Neuronal stem cell (in vitro differentiated cells): Measurements from ENCODE around the gene S100A9.
A peak's percentile ranks its signal among the peaks of the same experiment; 100 is the strongest.

Source experiments
- DNase-seq: peaks from one replicate; pipeline ENCODE4 v3.0.0-alpha.2; 2013; ENCODE audit warnings: low spot score
- H2AFZ ChIP-seq: one replicate; pipeline ENCODE4 v1.6.1; 2013; ENCODE audit warnings: mild to moderate bottlenecking, low read length, inconsistent platforms
- H2AK5ac ChIP-seq: 2 replicates; pipeline ENCODE4 v1.6.1; 2013; ENCODE audit warnings: low read depth, mild to moderate bottlenecking, inconsistent platforms, low read length, moderate library complexity, mixed read lengths
- H2BK120ac ChIP-seq: 2 replicates; pipeline ENCODE4 v1.6.1; 2013; ENCODE audit warnings: low read depth, mild to moderate bottlenecking, inconsistent platforms, low read length, moderate library complexity, mixed read lengths
- H2BK12ac ChIP-seq: one replicate; pipeline ENCODE4 v1.6.1; 2013; ENCODE audit warnings: low read length, inconsistent platforms
- H2BK15ac ChIP-seq: 2 replicates; pipeline ENCODE4 v1.6.1; 2013; ENCODE audit warnings: mild to moderate bottlenecking, low read length, inconsistent platforms, mixed read lengths
- H2BK5ac ChIP-seq: one replicate; pipeline ENCODE4 v1.6.1; 2013; ENCODE audit warnings: inconsistent platforms, mild to moderate bottlenecking, low read length, moderate library complexity
- H3K14ac ChIP-seq: one replicate; pipeline ENCODE4 v1.6.1; 2013; ENCODE audit warnings: low read length, inconsistent platforms
- H3K18ac ChIP-seq: 2 replicates; pipeline ENCODE4 v1.6.1; 2013; ENCODE audit warnings: low read length, inconsistent platforms
- H3K23ac ChIP-seq: 2 replicates; pipeline ENCODE4 v1.6.1; 2013; ENCODE audit warnings: low read depth, mild to moderate bottlenecking, mixed read lengths, low read length, inconsistent platforms; ENCODE audit not compliant: poor library complexity
- H3K27ac ChIP-seq: replicated peaks from 3 replicates; pipeline ENCODE4 v1.5.1; 2013; ENCODE audit warnings: low read length, inconsistent platforms
- H3K27me3 ChIP-seq, 3 experiments: 2 replicates each; pipeline ENCODE4 v1.6.1; 2013; ENCODE audit warnings: low read length in 3 of 3, mild to moderate bottlenecking in 2 of 3, inconsistent platforms in 1 of 3, low read depth in 1 of 3, mixed read lengths in 1 of 3, moderate library complexity in 1 of 3; ENCODE audit not compliant: control insufficient read depth in 3 of 3, insufficient read depth in 3 of 3
- H3K36me3 ChIP-seq, 2 donors: replicated peaks in 1 of 2; 2 replicates each; pipeline ENCODE4 v1.6.1; 2013; ENCODE audit warnings: low read length in 2 of 2; ENCODE audit not compliant: control insufficient read depth in 2 of 2, insufficient read depth in 2 of 2
- H3K4ac ChIP-seq: 2 replicates; pipeline ENCODE4 v1.6.1; 2013; ENCODE audit warnings: inconsistent platforms, mild to moderate bottlenecking, low read length, moderate library complexity
- H3K4me1 ChIP-seq, 2 donors: 1 replicate in 1 of 2; 2 replicates in 1 of 2; pipeline ENCODE4 v1.6.1; 2013; ENCODE audit warnings: low read length in 2 of 2, low read depth in 1 of 2; ENCODE audit not compliant: control insufficient read depth in 2 of 2, insufficient read depth in 1 of 2
- H3K4me2 ChIP-seq: one replicate; pipeline ENCODE4 v1.6.1; 2013; ENCODE audit warnings: mild to moderate bottlenecking, low read length, inconsistent platforms; ENCODE audit not compliant: insufficient read depth, poor library complexity, severe bottlenecking
- H3K4me3 ChIP-seq, 2 donors: 2 replicates each; pipeline ENCODE4 v1.5.1; 2013; ENCODE audit warnings: low read length in 2 of 2, mild to moderate bottlenecking in 2 of 2, inconsistent platforms in 1 of 2, moderate library complexity in 1 of 2
- H3K79me1 ChIP-seq: one replicate; pipeline ENCODE4 v1.6.1; 2013; ENCODE audit warnings: low read depth, mild to moderate bottlenecking, inconsistent platforms, low read length, moderate library complexity
- H3K9ac ChIP-seq: one replicate; pipeline ENCODE4 v1.6.1; 2013; ENCODE audit warnings: mild to moderate bottlenecking, low read depth, low read length, inconsistent platforms; ENCODE audit not compliant: poor library complexity
- H3K9me3 ChIP-seq, 2 donors: replicated peaks in 1 of 2; 2 replicates each; pipeline versions ENCODE3 to v1.6.1; 2013; ENCODE audit warnings: low read length in 2 of 2, mild to moderate bottlenecking in 2 of 2, inconsistent platforms in 1 of 2, low read depth in 1 of 2, mixed read lengths in 1 of 2, moderate library complexity in 1 of 2; ENCODE audit not compliant: control insufficient read depth in 2 of 2, insufficient read depth in 1 of 2
- H4K8ac ChIP-seq: one replicate; pipeline ENCODE4 v1.6.1; 2013; ENCODE audit warnings: low read depth, mild to moderate bottlenecking, inconsistent platforms, low read length, moderate library complexity
- H4K91ac ChIP-seq: one replicate; pipeline ENCODE4 v1.6.1; 2013; ENCODE audit warnings: low read length, low read depth, mild to moderate bottlenecking, inconsistent platforms; ENCODE audit not compliant: poor library complexity
- WGBS, 2 donors: extraction: QIAGEN DNeasy Blood & Tissue Kit; methylation state at CpG; one replicate each; pipeline ENCODE4 v1.1.7; 2013; ENCODE audit warnings: missing lambda C conversion rate in 2 of 2, mixed read lengths in 1 of 2; ENCODE audit not compliant: insufficient read length in 2 of 2, insufficient replicate concordance in 1 of 2; ENCODE audit errors: extremely low coverage in 2 of 2; 5-methylcytosine and 5-hydroxymethylcytosine counted together

The S100A9 gene

GRCh38 chr1:153396461-153396860, 38.8 kb downstream of the S100A9 start:
- no peak overlapping the region for H3K4ac ChIP-seq
- no peak overlapping the region for H2BK5ac ChIP-seq
- no peak overlapping the region for H2BK120ac ChIP-seq
- H2AFZ ChIP-seq: no peak overlapping the region
- no CpG with 5 or more reads among the region's 6 CpGs for WGBS, 2 donors
- H3K27ac ChIP-seq: no peak overlapping the region
- no peak overlapping the region for H2BK15ac ChIP-seq
- H3K23ac ChIP-seq: no peak overlapping the region
- H2BK12ac ChIP-seq: no peak overlapping the region
- no peaks in the 10 kb centered on the region for H3K9me3 ChIP-seq
- no peaks in the 10 kb centered on the region for H3K4me1 ChIP-seq
- H3K14ac ChIP-seq: no peak overlapping the region
- H3K4me3 ChIP-seq: no peak overlapping the region
- no peaks in the 10 kb centered on the region for H3K79me1 ChIP-seq
- no peak overlapping the region for H3K4me2 ChIP-seq
- H3K36me3 ChIP-seq: no peaks in the 10 kb centered on the region
- H2AK5ac ChIP-seq: no peak overlapping the region
- H4K8ac ChIP-seq: no peak overlapping the region
- H3K9ac ChIP-seq: no peak overlapping the region
- no peak overlapping the region for H3K18ac ChIP-seq
- H4K91ac ChIP-seq: no peak overlapping the region
- DNase-seq: no peak
- peaks cover 0 to 40% (median 0%) of the 10 kb centered on the region in 3 experiments for H3K27me3 ChIP-seq

DNA sequence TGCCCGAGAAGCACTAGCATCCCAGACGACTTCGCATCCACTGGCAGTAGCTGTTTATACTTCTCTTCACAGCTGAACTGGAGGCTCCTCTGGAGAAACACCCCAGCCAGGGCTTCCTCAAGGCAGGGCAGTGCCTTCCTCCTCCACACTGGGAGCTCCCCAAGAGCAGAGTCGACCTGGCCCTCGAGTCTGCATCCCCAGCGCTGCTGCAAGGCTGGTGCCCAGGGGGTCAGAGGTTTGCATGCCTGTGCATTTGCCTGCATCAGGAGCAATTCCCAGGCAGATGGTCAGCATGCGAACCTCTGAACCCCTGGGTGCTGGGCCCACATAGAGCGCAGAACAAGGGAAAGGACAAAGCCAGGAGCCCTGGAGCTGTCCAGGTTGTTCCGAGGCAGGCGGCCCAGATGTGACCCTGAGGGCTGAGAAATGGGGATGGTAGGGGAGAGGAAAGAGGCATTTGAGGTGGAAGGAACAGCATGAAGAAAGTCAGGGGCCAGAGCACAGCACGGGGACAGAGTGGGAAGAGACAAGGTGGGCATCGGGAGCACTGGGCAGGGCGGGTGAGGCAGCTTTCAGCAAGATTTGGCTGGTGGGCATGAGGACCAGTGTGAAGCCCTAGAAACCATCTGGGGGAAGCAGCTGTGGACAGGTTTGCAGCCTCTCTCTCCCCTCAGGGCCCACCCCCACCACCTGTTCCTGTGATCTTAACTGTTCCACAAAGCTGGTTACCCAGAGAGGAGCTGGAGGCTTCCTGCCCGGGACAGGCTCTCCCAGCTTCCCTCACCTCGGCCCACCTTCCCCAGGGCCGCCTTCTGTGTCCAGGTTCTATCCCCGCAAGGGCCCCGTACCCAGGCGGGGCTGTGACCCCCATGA, 39.6 kb downstream of the S100A9 start:
- no peak overlapping the region for H3K4me3 ChIP-seq
- H2BK120ac ChIP-seq: no peak overlapping the region
- H3K14ac ChIP-seq: peak overlapping the region; percentile 1
- WGBS, 2 donors: no CpG with 5 or more reads among the region's 19 CpGs
- H3K4ac ChIP-seq: no peak overlapping the region
- H2BK5ac ChIP-seq: no peak overlapping the region
- no peak overlapping the region for H3K18ac ChIP-seq
- H3K4me1 ChIP-seq: no peaks in the 10 kb centered on the region
- no peak overlapping the region for H2AFZ ChIP-seq
- H3K4me2 ChIP-seq: no peak overlapping the region
- H3K27me3 ChIP-seq: peaks cover 0 to 46% (median 0%) of the 10 kb centered on the region in 3 experiments
- H4K8ac ChIP-seq: no peak overlapping the region
- H2BK15ac ChIP-seq: no peak overlapping the region
- DNase-seq: no peak
- no peak overlapping the region for H3K9ac ChIP-seq
- H4K91ac ChIP-seq: peak overlapping the region; percentile 6
- no peak overlapping the region for H2BK12ac ChIP-seq
- H3K23ac ChIP-seq: peak overlapping the region; percentile 25
- H3K9me3 ChIP-seq: no peaks in the 10 kb centered on the region
- H2AK5ac ChIP-seq: no peak overlapping the region
- H3K79me1 ChIP-seq: no peaks in the 10 kb centered on the region
- H3K36me3 ChIP-seq: no peaks in the 10 kb centered on the region
- no peak overlapping the region for H3K27ac ChIP-seq

- Histone ChIP-seq H3K9ac (no peak overlapping the region), H3K27ac (no peak overlapping the region), H3K18ac (no peak overlapping the region), H2BK15ac (no peak overlapping the region), H3K79me1 (no peaks in the 10 kb centered on the region), H3K4me2 (no peak overlapping the region), H3K4ac (no peak overlapping the region), H2AFZ (no peak overlapping the region), H3K23ac (no peak overlapping the region), H3K27me3 (peaks cover 0 to 49% (median 0%) of the 10 kb centered on the region in 3 experiments), H3K9me3 (no peaks in the 10 kb centered on the region), H4K91ac (no peak overlapping the region), H3K4me1 (no peaks in the 10 kb centered on the region), H3K14ac (no peak overlapping the region), H3K36me3 (no peaks in the 10 kb centered on the region), H2BK5ac (no peak overlapping the region), H2BK120ac (no peak overlapping the region), H3K4me3 (no peak overlapping the region), H4K8ac (no peak overlapping the region), H2BK12ac (no peak overlapping the region), H2AK5ac (no peak overlapping the region)
- no peak for DNase-seq
- no CpG with 5 or more reads among the region's 6 CpGs for WGBS, 2 donors
These were observed 40.4 kb downstream of the S100A9 start for GRCh38 chr1:153397924-153398651.

DNA sequence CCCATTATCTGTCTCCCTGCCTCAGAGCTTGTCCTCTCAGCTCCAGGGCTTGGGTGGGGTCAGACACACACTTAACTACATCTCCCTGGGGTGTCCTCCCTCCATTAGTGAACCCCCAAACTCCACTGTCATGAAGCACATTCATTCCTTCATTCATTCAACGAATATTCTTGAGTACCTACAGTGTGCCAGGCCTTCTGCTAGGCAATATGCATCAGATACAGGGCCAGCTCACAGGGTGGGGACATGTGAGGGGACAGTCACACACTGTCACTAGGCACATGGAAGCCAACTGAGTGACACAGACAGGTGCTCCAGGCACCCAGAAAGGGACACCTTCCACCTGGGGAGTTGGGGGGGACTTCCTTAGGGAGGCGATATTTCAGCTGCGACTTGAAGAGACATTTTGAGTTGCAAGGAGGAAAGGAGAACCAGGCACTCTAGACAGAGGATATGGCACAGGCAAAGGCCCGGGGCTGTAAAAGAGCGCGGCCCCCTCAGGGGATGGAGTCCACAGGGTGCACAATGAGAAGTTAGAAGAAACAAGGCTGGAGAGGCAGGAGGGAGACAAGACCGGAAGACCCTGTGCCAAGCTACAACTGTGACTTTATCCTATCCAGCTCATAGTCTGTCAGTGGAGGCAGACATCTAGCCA, 41.9 kb downstream of the S100A9 start:
- Histone ChIP-seq H3K79me1 (no peaks in the 10 kb centered on the region), H3K23ac (no peak overlapping the region), H3K14ac (no peak overlapping the region), H3K4me2 (no peak overlapping the region), H2AFZ (no peak overlapping the region), H3K4me3 (no peak overlapping the region), H2BK120ac (no peak overlapping the region), H2BK5ac (no peak overlapping the region), H2BK15ac (no peak overlapping the region), H3K36me3 (no peaks in the 10 kb centered on the region), H3K27me3 (peaks cover 0 to 54% (median 0%) of the 10 kb centered on the region in 3 experiments), H3K4me1 (no peaks in the 10 kb centered on the region), H3K27ac (no peak overlapping the region), H3K18ac (no peak overlapping the region), H2AK5ac (no peak overlapping the region), H2BK12ac (no peak overlapping the region), H4K91ac (no peak overlapping the region), H3K4ac (no peak overlapping the region), H4K8ac (no peak overlapping the region), H3K9me3 (no peaks in the 10 kb centered on the region), H3K9ac (no peak overlapping the region)
- no CpG with 5 or more reads among the region's 7 CpGs for WGBS, 2 donors
- DNase-seq: no peak
